CD4-positive, alpha-beta T cell treated with Interleukin-4 for 1 hour (primary cell): Measurements from ENCODE around the gene CACNG3.
"Not testable (repeated sequence)": the region's sequence is repeated elsewhere in the genome, so short reads cannot be mapped to it uniquely, and the experiment has no call there.

Experiments used
- DNase-seq, 2 donors: peaks; one replicate each; pipeline ENCODE4 v3.0.0-alpha.2; 2020 to 2022

The CACNG3 gene

GRCh38 chr16:24255456-24256371 is at the start of gene CACNG3:
Gene CACNG3, plus strand, starts transcription at chr16:24256335. Its CDS starts 420 bp downstream, at chr16:24256755.
- DNase-seq: peak; percentile 30 to 31

DNA sequence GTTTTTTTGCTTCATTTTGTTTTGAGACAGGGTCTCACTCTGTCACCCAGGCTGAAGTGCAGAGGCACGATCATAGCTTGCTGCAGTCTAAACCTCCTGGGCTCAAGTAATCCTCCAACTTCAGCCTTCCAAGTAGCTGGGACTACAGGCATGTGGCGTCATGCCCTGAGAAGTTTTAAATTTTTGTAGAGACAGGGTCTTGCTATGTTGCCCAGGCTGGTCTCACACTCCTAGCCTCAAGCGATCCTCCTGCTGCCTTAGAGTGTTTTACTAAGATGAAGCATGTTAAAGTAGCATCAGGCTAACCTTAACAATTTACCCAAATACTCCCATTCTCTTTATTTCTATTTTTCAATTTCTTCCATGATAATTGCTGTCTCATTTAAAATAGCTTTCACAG is 49.2 kb upstream of the CACNG3 start:
- DNase-seq: no peak

- DNase-seq: no peak
Observed at GRCh38 chr16:24208710-24209109, 47.4 kb upstream of the CACNG3 start.

DNA sequence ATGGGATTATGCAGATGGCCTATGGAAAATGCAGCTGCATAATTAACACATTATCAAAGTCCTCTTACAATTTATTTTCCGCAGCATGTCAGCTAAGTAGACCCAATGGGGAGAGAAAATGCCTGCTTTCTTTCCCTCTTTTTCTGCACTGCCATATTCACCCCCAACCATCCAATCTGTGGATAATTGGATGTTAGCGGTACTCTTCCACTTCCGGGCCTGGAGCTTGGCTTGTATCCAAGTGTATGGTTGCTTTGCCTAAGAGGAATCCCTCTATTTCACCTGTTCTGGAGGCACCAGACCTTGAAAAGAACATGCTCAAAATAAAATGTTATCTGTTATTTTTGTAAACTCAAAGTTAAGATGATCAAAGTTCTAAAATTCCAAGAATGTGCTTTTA is 41.1 kb upstream of the CACNG3 start:
- DNase-seq: no peak

GRCh38 chr16:24216961-24217360 is 39.2 kb upstream of the CACNG3 start:
- DNase-seq: no peak

- no peak for DNase-seq
Observed at GRCh38 chr16:24217461-24217860, 38.7 kb upstream of the CACNG3 start.

GRCh38 chr16:24218299-24218698 is 37.8 kb upstream of the CACNG3 start:
- DNase-seq: no peak

DNA sequence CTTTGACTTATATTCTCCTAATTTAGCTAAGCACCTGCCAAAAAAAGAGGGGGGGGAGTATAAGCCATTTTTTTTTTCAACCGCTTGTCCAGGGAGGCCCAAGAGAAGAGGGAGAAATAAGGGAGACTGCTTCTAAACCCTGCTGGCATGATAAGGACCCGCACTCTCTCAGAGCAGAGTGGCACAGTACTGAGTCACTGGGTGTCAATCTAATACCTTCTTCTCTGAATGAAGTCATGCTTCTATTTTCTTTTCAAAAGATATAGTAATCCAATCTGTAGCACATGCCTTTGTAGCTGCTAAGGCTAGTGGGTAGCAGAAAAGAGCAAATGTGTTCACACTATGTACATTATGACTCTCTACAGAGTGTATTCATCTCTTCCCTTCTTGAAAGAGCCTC is 34.9 kb upstream of the CACNG3 start:
- no peak for DNase-seq

- no peak for DNase-seq
Observed at GRCh38 chr16:24228514-24228913, 27.6 kb upstream of the CACNG3 start.

DNA sequence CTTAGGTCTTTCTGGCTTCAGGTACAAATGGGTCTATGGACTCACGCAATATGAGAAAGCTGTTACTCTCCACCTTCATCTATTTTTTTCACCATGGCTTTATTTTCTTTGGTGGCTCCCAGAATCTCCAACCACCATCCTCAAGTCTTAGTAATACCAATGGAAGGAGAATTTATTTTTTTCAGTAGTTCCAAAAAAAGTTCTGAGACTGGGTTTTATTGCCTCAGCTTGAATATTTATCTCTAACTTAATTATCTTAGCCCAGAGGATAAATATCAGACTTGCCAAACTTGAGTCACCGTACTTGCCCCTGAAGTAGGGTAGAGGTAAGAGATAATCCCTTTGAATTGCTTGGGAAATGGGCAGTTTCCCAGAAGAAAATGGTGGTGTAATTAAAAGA is 23.2 kb upstream of the CACNG3 start:
- no peak for DNase-seq

- DNase-seq: no peak
Observed at GRCh38 chr16:24234737-24235136, 21.4 kb upstream of the CACNG3 start.

GRCh38 chr16:24235806-24236205 is 20.3 kb upstream of the CACNG3 start:
- DNase-seq: no peak

- DNase-seq: not testable (repeated sequence)
Observed at GRCh38 chr16:24238846-24239245, 17.3 kb upstream of the CACNG3 start.

DNA sequence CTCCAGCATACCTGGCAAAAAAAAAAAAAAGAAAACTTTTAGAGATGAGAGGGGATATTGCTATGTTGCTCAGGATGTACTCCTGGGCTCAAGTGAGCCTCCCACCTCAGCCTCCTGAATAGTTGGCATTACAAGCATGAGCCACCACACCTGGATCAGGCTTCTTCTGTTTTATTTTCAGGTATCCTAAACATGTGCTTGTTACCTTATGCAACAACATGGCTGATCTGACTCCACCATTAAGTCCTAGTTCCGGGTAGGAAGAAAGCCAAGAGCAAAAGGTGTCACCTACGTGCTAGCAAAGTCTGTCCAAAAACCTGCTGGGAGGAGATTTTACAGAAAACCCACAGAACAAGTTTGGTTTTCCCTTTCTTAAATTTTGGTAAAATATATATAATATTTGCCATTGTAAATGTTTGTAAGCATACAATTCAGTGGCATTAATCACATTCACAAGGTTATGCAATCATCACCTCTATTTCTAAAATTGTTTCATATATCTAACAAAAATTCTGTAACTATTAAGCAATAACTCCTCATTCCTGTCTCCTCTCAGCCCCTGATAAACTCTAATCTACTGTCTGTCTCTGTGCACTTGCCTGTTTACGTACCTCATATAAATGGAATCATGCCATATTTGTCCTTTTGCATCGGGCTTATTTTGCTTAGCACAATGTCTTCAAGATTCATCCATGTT is 9.1 kb upstream of the CACNG3 start:
- no peak for DNase-seq

- DNase-seq: peak; percentile 17 to 56
Observed at GRCh38 chr16:24253192-24253591, 2.9 kb upstream of the CACNG3 start.

GRCh38 chr16:24257958-24258357 is 1.8 kb downstream of the CACNG3 start:
- no peak for DNase-seq

GRCh38 chr16:24258791-24259190 is 2.7 kb downstream of the CACNG3 start:
- no peak for DNase-seq

DNA sequence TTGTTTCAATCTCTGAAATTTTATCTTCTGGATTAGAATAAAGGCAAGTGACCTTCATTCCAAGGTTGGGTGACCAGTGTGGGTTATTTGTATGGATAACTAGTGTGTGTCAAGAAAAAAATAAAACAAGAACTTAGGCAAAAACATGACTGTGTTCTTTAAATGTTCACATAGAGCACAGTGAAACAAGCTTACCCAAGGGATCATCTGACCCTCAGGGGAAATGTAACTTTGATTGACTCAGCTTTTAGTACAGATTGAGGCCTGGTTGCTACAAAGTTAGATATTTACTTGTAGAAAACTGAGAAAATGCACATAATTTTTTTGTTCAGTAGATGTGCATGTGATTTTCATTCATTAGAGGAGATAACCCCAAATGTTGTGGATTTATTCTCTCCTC is 6.7 kb downstream of the CACNG3 start:
- DNase-seq: no peak

- no peak for DNase-seq
Observed at GRCh38 chr16:24270721-24271442, 14.7 kb downstream of the CACNG3 start.

DNA sequence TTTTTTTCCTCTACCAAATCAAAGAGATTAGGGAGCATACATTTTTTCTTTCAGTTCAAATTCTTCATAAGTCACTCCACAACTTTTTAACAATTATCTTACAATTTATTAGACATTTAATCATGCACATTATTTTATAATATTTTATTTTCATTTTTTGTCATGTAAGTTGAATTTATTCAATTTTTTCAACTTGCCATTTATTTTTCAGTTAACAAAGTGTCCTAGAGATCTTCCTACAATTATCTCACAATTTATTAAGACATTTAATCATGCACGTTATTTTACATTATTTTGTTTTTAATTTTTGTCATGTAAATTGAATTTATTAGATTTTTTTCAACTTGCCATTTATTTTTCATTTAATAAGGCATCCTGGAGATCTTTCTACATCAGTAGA is 16.2 kb downstream of the CACNG3 start:
- DNase-seq: no peak

DNA sequence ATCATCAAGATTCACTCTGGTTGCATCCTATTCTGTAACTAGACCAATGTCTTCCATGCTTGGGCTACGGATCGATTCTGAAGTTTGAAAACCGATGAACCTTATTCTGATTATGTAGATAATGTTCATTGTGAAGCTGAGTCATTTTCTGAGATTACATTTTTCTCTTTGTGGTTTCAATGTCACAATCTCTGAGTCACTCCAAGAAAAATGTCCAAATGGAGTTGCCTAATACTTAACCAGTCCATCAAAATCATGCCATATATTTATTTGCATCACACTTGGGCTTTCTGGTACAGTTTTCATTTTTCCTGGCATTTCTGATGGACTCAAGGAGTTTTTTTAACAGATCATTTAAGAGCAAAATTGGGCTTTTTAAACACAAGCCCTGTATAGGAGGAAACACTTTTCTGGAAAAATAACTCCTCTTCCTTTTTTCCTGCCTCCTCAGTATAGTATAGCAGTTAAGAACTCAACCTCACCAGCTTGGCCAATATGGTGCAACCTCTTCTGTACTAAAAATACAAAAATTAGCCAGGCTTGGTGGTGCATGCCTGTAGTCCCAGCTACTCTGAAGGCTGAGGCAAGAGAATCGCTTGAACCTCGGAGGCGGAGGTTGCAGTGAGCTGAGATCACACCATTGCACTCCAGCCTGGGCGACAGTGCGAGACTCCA is 17.5 kb downstream of the CACNG3 start:
- no peak for DNase-seq

GRCh38 chr16:24275413-24275812 is 19.3 kb downstream of the CACNG3 start:
- DNase-seq: no peak

DNA sequence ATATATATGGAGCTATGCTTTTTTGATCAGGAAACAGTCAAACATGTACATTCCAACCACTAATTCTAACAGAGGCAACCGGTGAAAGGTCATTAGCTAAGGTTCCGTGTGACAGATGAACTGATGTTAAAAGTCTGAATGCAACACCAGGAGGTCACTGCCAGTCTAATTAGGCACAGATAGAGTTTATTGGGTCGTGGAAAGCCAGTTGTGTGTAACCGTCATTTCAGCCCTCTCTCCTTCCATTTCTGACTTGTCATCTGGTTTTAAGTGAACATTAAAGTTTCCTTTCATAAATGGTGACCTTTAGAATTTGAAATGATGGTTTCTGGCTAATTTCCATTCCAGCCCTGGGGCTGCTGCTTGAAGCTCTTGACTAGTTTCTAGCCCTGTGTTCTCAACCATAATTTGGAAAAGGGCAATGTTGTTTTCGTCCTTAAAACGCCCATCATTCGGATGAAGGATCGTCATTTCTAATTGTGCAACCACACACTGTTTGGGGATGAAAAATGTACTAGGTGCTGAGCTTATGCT is 23.9 kb downstream of the CACNG3 start:
- DNase-seq: no peak
